ENCODE results near the gene CYP27B1.

The CYP27B1 gene

GRCh38 chr12:57765003-57765697 is 1.7 kb downstream of the CYP27B1 start:
- peak; percentile 69 for DNase-seq

DNA sequence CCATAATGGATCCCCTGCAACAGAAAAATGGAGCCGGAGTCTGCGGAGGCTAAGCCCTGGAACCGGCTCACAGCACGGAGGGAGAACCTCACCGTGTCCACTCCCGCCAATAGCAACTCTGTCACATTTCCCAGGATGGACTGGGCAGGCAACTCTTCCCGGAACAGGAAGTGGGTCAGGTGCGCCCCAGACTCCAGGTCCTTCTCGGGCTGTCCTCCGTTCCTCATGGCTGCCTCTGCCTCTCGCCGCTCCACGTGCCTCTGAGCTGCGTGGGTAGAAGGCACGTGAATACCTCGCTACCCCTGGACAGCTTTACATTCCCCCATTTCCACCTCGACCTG is 2.2 kb downstream of the CYP27B1 start:
- DNase-seq: no peak

- DNase-seq: no peak
These were observed 2.8 kb downstream of the CYP27B1 start for GRCh38 chr12:57763881-57764661.

GRCh38 chr12:57762463-57762862 is 4.4 kb downstream of the CYP27B1 start:
- no peak for DNase-seq

- DNase-seq: no peak
These were observed 5.4 kb downstream of the CYP27B1 start for GRCh38 chr12:57761391-57761998.

DNA sequence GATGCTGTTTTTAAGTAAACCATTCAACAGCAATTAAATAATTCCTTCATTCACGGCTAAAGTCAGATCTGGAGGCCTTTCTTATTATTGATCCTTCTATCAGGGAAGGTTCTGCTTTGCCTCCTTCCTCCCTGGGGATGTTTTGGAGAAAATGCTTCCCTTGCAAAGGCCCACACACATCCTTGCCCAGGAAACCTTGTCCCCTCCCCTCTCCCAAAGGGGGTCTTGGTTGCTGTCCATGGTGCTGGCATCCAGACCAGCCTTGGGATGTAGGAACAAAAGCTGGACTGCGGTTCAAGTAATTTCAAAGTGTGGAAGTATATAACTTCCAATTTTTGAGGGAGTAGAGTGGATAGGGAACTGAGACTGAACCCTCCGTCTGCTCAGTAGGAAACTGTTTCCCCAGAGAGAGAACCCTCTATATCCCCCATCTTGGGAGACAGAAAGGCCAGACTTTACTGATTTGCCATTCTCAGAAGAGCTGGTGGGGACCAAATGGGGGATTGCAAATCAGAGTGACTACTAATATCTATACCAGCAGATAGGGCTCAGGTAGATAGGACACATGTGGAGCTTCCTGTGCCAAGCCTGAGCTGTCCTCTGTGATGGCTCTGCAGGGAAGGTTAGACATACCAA is 6.4 kb downstream of the CYP27B1 start:
- DNase-seq: no peak

- peak; percentile 62 for DNase-seq
These were observed 7.4 kb downstream of the CYP27B1 start for GRCh38 chr12:57759360-57759980.

GRCh38 chr12:57758552-57759359 is 8.1 kb downstream of the CYP27B1 start:
- no peak for DNase-seq

GRCh38 chr12:57757771-57758170 is 9.1 kb downstream of the CYP27B1 start:
- no peak for DNase-seq

GRCh38 chr12:57756406-57757341 is 10.2 kb downstream of the CYP27B1 start:
- peak; percentile 78 for DNase-seq

DNA sequence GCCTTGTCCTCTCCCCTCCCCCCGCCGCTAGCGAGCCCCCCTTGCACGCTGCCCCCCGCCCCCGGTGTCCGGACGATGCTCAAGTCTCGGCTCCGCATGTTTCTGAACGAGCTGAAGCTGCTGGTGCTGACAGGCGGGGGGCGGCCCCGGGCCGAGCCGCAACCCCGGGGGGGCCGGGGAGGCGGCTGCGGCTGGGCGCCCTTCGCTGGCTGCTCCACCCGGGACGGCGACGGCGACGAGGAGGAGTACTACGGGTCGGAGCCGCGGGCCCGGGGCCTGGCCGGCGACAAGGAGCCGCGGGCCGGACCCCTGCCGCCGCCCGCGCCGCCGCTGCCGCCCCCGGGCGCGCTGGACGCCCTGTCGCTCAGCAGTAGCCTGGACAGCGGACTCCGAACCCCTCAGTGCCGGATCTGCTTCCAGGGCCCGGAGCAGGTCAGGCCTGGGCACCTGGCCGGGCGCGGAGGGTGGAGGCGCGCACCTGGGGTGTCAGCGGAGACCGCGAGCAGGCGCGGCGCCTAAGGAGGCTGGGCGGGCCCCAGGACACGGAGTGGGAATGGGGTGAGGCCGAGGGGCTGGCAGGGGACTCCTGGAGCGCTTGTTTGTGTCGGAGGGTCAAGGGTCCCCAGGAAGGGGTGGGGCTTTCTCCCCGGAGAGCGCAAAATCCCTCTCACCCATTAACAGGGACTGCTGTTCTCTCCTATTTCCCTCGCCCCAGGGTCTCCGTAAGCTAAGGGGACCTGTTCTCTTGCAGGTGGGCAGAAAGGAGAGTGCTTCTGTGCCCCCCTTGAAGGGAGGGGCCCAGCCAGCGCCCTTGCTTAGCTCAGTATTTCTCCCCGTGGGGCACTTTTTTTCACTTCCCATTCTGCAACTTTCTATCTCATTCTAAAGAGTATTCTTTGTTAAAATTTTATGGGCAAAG is 11.2 kb downstream of the CYP27B1 start:
- DNase-seq: peak; percentile 51

GRCh38 chr12:57755194-57755453 is 11.8 kb downstream of the CYP27B1 start:
- no peak for DNase-seq

GRCh38 chr12:57754411-57755193 is 12.3 kb downstream of the CYP27B1 start, which contains the start of gene MARCHF9:
MARCHF9 (plus strand) TSS chr12:57755103; CDS start chr12:57755529, 426 bp downstream.
- DNase-seq: peak; percentile 96

- DNase-seq: no peak
These were observed 13.0 kb downstream of the CYP27B1 start for GRCh38 chr12:57753756-57754337.

DNA sequence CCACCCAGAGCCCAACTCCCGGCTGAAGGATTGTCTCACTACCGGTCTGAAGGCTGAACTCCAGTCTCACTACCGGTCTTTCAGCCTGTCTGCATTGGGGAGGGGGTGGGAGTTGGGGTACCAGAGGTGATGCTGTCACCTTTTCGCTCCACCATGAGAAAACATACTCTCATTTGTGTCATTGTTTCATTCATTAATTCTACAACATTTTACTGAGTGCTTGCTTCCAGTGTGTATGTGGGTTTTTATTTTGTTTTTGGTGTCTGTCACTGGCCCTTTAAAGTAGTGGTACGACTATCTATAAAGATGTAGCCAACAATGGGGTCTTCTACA is 14.2 kb downstream of the CYP27B1 start:
- no peak for DNase-seq

- peak; percentile 99 for DNase-seq
These were observed 14.8 kb downstream of the CYP27B1 start, which contains the start of gene CDK4 for GRCh38 chr12:57751788-57752667. CDK4 (minus strand) TSS chr12:57752310; CDS start chr12:57751717, 593 bp downstream.

- DNase-seq: no peak
These were observed 15.5 kb downstream of the CYP27B1 start for GRCh38 chr12:57751432-57751787.

All from CD4-positive, alpha-beta T cell treated with Interleukin-6 for 4 hours (primary cell).